HG03457 (cell line): ENCODE measurements around the gene PSTPIP1.

ENCODE experiments used
- ATAC-seq: cut with Tn5 transposase; IDR thresholded peaks from one replicate; pipeline ENCODE4 v1.9.1; 2021; ENCODE audit warnings: moderate number of reproducible peaks; ENCODE audit not compliant: unreplicated experiment

The PSTPIP1 gene

DNA sequence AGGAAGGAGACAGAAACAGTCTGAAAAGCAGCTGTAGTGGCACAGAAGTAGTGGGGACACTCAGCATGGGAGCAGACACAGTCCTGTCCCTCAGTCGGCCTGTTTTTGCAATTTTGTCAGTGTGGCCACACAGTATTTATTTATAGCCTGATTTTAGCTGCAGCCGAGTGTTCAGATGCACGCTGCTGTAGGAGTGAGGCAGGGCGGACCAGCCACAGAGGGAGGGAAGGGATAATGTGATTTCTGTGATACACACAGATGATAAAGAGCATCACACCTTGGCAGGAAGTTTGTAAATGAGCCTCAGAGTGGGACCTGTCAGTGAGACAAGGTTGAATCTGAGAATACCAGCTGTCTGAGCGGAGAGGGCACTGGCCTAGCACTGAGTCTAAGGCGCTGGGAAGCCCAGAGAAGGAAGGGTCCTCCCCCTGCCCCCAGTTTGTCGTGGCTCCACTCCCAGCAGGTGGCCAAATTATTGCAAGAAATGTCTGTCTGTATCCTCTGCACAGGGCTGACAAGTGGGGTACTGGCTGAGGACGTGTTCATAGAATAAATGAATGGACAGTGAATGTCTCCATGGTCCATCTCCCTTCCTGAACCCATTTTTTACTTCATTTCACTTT, 3.8 kb downstream of the PSTPIP1 start:
- no peak for ATAC-seq

- no peak for ATAC-seq
These were observed 5.1 kb downstream of the PSTPIP1 start for GRCh38 chr15:76999996-77000395.

- no peak for ATAC-seq
These were observed 6.4 kb downstream of the PSTPIP1 start for GRCh38 chr15:77001351-77001750.

DNA sequence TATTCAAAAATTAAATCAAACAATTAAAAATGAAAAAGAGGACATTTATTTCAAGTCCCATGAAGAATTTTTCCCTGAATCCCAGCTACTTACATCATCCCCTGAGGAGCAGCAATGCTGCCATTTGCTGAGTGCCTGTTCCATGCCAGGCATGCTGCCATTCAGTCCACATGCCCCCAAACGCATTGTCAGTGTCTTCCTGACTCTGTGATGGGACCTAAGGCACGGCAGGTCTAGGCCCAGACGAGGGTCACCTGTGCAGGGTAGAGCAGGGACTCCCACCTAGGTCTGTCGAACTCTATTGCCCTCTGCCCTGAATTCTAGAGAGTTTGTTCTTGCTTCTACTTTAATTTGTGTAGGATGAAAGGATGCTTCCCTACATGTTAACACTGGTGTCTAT, 7.0 kb downstream of the PSTPIP1 start:
- no peak for ATAC-seq

DNA sequence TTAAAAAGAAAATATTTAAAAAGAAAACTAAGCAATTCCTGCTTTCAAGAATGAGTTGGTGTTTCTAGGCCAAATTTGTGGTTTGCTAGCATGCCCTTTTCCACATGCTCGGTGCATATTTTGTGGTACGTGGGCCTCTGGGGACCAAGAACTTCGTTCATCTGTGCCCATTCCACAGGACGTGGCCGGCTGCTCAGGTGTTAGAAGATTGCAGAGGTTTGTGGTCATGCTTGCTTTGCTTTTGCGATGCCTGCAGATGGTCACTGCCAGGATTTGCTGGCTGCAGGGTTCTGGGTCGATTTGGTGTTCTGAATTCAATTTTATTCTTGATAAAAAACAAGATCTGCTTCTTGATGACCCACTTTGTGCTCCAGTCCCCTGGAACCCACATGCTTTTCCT, 7.5 kb downstream of the PSTPIP1 start:
- no peak for ATAC-seq

DNA sequence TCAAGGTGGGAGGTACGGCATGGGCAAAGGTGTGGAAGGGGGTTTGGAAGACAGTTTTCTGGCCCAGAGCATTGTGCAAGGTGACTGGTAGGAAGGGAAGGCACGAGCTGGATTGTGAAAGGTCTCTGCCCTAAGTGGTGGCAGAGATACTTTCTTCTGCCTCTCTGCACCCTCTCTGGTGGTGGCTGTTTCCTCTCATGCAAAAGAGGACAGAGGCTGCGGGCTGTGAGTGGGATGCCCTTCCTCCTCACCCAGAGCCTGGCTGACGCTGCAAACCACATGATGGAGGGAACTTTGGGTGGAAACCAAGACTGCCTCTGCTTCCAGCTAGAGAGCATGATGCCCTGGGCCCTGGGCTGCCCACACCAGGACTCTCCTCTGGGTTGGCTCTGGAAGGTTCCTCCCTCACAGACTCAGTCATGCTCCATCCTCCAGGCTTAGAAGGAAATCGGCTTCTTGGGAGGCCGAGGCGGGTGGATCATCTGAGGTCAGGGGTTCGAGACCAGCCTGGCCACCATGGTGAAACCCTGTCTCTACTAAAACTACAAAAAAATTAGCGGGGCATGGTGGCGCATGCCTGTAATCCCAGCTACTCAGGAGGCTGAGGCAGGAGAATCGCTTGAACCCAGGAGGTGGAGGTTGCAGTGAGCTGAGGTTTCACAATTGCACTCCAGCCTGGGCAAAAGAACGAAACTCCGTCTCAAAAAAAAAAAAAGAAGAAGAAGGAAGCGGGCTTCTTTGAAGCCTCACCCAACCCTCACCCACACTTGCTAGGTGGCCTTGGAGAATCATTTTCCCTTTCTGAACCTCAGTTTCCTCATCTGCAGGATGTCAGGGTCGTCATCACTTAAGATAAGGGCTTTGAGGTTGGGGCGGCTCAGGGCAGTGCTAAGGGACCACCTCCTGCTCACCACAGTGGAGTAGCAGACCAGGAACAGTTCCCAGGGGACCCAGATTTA, 8.3 kb downstream of the PSTPIP1 start:
- peak; percentile 67 for ATAC-seq

DNA sequence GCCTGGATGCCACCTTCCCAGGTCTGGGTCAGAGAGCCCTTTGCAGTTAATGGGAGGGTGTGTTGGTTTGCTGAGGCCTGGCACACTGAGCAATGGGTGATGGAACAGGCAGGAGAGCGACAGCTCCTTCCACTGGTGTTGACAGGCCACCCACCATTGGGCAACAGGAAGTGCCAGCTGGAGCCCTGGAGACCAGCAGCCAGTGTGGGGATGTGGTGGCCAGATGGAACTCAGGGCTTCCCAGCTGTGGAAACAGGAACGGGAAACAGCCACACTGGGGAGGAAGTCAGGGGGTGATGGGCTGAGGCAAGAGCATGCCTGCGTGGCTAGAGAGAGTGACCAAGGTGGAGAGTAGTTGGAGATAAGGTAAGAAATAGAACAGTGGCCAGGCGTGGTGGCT, 9.3 kb downstream of the PSTPIP1 start:
- no peak for ATAC-seq

DNA sequence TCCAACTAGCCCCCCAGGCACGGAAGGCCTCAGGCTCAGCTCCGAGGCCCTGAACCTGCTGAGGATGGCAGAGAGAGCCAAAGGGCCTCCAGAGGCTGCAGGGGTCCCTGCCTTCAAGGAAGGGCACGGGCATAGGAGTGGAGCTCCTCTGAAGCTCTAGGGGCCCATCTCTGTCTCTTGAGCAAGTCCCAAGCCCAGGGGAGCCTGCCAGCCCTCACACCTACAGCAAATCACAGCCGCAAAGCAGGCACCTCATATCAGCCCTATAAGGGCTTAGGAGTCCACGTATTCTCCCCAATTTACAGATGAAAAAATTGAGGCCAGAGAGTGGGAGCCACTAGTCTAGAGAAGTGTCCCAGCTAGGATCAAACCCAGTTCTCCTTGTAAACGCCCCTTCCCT, 14.2 kb downstream of the PSTPIP1 start:
- no peak for ATAC-seq

GRCh38 chr15:77009646-77010311, 14.9 kb downstream of the PSTPIP1 start:
- no peak for ATAC-seq

GRCh38 chr15:77010312-77010686, 15.4 kb downstream of the PSTPIP1 start:
- ATAC-seq, result no peak

- ATAC-seq, result no peak
These were observed 15.9 kb downstream of the PSTPIP1 start for GRCh38 chr15:77010857-77011256.

GRCh38 chr15:77012117-77012712, 17.3 kb downstream of the PSTPIP1 start:
- ATAC-seq, result no peak

DNA sequence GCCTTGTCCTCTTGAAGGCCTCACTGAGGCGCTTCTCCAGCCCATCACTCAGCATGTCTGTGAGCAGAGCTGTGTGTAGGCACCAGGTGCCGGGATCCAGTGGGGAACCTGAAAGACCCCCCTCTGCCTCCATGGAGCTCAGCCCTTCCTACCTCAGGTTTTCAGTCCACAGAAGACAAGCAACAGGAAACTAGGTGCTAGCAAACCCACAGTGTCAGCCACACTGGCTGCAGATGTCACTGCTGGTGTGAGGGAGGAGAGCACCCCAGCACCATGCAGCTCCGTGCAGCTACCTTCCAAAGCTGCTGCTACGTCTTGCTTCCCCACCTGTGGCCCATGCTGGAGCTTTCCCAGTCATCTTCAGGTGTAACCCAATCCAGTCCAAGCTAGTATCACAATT, 17.9 kb downstream of the PSTPIP1 start:
- no peak for ATAC-seq

DNA sequence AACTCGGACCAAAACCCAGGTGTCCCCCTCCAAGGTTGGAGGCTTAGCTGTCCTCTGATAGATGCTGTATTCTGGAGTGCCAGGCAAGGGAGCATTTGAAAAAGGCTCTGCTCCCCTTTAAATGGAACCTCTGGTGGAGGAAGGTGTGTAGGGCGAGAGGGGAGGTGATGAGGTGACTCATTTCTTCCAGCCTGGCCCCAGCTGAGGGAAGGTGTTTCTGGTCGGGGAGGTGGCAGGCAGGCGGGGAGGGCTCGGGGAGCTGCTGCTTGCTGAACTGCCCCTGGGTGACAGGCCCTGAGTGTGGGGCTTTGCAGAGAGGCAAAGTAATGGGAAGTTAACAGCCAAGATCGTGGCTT, 18.8 kb downstream of the PSTPIP1 start:
- ATAC-seq, result peak; percentile 42

DNA sequence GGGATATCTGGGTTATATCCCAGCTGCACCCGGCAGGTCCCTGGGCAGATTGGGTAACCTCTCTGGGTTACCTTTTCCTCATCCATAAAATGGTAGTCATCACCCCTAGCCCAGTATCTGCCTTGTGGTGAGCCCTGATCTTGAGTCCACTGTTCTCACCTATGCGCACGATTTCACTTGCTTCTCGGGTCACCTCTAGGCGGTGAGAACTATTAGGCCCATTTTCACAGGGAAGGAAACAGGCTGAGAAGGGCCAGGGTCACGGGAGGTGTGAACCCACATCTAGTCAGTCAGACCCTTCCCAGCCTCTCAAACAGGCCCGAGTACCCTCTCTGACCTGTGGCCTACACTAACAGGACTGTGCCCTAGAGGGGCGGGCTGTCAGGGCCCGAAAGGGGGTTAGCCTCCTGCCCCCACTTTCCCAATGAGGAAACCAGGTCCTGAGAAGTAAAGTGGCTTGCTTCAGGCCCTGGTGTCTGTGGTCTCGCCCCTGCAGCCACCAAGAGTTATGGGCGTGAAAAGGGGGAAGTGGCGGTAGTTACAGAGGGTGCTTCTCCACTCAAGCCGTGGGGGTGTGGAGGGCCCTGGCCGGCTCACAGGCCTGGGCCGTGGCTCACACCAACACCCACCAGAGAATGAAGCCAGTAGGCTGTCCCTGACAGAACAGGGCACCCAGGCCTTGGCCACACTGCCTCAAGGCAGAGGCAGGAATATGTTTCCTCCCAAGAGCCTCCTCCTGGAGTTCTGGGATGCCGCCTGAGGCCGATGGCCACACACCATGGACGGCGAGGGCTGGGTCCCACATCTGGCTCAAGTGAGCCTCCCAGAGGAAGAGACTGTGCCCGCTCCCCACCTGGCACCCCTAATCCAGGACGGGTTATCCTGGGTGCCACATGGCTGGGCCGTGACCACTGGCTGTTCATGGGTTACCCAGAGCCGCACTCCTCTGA, 19.5 kb downstream of the PSTPIP1 start:
- ATAC-seq, result peak; percentile 38

GRCh38 chr15:77015646-77016320, 20.9 kb downstream of the PSTPIP1 start:
- no peak for ATAC-seq

- no peak for ATAC-seq
These were observed 21.4 kb downstream of the PSTPIP1 start for GRCh38 chr15:77016321-77016695.

DNA sequence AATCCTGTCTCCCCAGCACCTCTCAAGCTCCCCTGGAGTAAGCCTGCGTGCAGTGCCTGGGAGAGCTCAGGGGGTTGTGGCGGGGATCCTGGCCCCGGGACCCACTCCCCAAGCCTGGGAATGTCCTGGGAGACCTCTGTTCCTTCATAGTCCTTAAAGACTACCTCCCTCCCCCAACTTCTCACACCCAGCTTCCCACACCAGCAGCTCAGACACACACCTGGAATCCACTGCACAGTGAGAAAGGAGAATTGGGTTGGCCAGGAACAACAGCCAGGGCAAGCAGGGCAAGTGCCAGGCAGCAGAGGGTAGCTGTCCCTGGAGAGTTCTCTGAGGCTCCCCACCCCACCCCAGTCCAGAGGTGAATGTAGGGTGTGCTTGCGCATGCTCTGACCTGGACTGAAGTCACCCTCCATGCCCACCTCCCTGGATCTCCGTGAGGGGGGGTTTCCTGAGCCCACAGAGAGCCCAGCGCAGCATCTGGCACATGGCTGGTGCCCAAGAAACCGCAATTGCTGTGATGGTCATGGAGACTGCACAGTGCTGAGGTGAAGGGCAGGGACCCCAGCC, 22.2 kb downstream of the PSTPIP1 start:
- ATAC-seq, result no peak
